GM21717 (cell line): ENCODE data around the gene CPEB1.

Experiments
- ATAC-seq: cut with Tn5 transposase; IDR thresholded peaks from one replicate; pipeline ENCODE4 v1.9.1; 2021; ENCODE audit warnings: mild to moderate bottlenecking, moderate library complexity; ENCODE audit not compliant: unreplicated experiment

The CPEB1 gene

GRCh38 chr15:82647045-82647834 lies at the start of gene CPEB1:
CPEB1 (minus strand) TSS chr15:82647363; CDS start chr15:82628459, 18,904 bp downstream.
- ATAC-seq, result no peak

- no peak for ATAC-seq
Observed at GRCh38 chr15:82692171-82692570, 45.0 kb upstream of the CPEB1 start.

DNA sequence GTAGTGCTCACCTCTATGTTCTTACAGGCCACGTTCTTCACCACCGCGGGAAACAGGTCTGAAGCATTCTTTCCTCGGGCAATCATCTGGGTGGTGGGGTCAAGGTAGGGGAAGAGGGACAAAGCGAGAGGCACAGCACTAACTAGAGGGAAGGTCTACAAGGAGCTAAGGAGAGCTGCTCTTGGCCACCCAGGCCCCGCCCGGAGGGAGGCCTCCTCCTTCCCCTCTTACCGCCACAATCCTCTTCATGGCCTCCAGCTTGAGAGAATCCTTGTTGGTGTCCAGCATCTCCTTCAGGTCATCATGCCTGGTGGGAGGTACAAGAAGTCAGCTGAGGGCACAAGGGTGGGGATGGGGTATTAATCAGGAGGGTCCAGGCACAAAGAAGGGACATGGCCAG lies 42.0 kb upstream of the CPEB1 start:
- no peak for ATAC-seq

DNA sequence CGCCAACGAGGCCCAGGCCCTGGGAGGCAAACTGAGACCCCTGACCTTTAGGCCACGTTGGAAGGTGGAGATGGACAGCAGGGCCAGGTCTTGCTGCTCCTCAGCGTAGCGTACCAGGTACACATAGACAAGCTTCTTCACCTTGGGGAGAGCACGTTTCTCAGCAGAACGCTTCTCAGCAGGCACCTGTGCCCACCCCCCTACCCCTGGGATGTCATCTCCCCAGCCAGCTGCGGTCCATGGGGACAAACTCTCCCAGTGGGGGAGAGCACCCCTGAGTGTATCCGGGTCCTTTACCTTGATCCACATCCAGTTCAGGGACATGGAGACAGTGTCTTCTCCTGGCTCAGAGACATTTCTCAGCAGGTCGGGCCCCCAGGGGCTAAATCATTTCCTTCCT lies 41.5 kb upstream of the CPEB1 start:
- no peak for ATAC-seq

DNA sequence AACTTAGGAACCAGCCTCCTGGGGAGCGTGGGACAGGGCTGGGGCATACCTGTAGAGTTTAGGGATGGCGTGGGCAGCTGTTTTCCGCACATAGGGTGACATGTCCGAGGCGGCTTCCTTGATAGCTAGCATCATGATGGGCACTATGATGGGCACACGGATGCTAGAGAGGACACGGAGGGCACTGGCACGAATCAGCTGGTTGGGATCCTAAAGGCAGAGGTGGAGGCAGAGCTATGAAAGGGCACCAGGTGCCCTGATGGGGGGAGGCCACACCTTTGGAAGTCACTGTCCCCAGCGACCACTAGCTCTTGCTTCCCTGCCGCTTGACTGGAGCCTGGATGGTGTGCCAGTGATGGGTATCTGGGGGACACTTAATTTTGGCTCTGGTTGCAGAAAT lies 34.2 kb upstream of the CPEB1 start:
- no peak for ATAC-seq

- ATAC-seq, result peak; percentile 87
Observed at GRCh38 chr15:82680200-82681102, 33.3 kb upstream of the CPEB1 start.

GRCh38 chr15:82679626-82680199 lies 32.5 kb upstream of the CPEB1 start:
- ATAC-seq, result no peak

- ATAC-seq, result no peak
Observed at GRCh38 chr15:82677720-82678323, 30.7 kb upstream of the CPEB1 start.

GRCh38 chr15:82674873-82675272 lies 27.7 kb upstream of the CPEB1 start:
- no peak for ATAC-seq

DNA sequence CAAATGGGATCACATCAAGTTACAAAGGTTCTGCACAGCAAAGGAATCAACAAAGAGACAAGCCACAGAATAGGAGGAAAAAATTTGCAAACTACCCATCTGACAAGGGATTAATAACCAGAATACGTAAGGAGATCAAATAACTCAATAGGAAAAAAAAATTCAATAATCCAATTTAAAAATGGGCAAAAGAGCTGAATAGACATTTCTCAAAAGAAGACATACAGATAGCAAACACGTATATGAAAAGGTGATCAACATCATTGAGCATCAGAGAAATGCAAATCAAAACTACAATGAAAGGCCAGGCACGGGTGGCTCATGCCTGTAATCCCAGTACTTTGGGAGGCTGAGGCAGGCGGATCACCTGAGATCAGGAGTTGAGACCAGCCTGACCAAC lies 23.5 kb upstream of the CPEB1 start:
- no peak for ATAC-seq

- ATAC-seq, result no peak
Observed at GRCh38 chr15:82666606-82667005, 19.4 kb upstream of the CPEB1 start.

DNA sequence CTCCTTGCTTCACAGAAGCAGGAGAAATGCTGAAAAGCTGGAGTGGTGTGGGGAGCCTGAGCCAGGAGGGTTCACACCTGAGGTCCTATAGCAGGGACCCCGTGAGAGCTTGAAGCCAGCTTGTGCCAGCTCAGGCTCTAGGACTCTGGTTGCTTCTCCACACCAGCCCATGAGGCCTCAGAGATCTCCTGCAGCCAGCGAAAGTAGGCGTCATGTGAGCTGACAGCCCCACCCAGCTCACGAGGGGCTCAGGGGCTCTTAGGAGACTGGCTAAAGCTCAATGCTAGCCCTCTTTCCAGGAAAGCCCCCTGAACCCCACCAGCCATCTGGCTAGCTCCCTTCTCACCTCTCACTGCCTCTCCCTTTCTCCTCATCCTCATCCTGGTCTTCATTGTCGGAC lies 16.9 kb upstream of the CPEB1 start:
- ATAC-seq, result no peak

GRCh38 chr15:82663186-82663600 lies 16.0 kb upstream of the CPEB1 start:
- ATAC-seq, result no peak

DNA sequence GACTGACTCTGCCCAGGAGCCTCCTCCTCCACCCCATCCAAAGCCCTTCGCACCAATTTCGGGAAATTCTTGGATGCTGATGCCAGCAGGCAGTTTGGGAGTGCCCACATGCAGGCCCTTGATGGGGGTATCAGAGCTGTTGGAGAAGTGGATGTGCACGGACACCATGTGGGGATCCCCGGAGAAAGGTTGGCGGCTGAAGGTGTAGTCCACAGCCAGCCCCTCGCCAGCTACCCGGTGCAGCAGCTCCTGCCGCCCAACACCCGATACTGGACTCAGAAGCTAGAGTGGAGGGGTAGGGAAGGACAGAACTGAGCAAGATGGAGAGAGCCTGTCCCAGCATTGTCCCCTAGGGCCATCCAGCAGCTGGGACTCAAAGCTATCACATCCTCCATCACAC lies 15.5 kb upstream of the CPEB1 start:
- no peak for ATAC-seq

GRCh38 chr15:82660378-82660777 lies 13.2 kb upstream of the CPEB1 start:
- no peak for ATAC-seq

GRCh38 chr15:82656641-82657266 lies 9.6 kb upstream of the CPEB1 start:
- ATAC-seq, result no peak

DNA sequence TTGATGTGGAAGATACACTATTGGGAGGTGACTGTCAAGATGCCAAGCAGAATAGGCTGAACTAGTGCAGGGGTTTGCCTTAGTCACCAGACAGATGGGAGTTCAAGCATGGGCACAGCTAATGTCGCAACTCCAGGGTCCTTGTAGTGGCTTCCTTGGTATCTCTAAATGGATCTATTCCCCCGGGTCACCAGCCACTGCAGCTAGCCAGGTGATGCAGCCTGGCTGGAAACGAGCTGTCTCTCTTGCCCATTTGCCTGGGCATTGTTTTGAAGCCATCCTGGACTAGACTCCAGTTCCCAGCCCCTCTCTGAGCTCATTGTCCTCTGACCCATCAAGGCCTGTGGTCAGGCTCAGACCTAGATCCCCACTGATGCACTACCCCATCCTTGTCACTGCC lies 8.4 kb upstream of the CPEB1 start:
- no peak for ATAC-seq

GRCh38 chr15:82653483-82654168 lies 6.5 kb upstream of the CPEB1 start:
- ATAC-seq, result no peak

GRCh38 chr15:82651708-82652107 lies 4.5 kb upstream of the CPEB1 start:
- no peak for ATAC-seq

DNA sequence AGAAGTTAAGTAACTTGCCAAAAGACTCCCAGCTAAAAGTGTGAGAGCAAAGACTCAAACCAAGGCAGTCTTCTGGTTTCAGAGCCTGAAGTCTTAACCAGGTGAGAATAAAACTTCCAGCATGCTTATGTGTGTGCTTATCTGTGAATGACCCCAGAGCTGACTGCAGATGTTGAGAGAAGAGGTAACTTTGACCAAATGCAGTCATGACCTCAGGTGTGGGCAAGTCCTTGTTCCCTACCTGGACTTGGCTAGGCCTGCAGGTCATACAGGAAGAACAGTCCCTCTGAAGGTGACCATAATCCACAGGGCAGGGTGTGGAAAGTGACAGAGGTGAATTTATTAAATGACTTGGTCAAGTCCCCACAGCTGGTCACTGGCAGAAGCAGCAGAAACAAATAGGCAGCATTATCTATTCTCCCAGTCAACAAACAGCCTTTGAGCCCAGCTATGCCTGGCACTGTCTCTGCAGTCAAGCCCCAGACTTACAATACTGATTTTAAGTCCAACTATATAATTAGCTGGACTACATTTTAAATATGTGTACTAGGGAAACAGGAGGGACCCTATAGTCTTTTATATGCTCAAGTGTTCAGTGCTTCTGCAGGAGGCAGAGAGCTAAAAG lies 3.0 kb upstream of the CPEB1 start:
- ATAC-seq, result no peak
